GM12875 (cell line): ENCODE data around the gene KCNC3.

Source experiments
- H3K4me3 ChIP-seq: one replicate; pipeline ENCODE4 v1.5.1; 2011; ENCODE audit warnings: low read depth, low read length, control low read depth
- CTCF ChIP-seq: IDR thresholded peaks from 2 replicates; pipeline ENCODE4 v1.5.1; 2011; ENCODE audit warnings: low read depth, mild to moderate bottlenecking, control low read depth, inconsistent platforms, low read length, moderate library complexity, borderline replicate concordance; ENCODE audit not compliant: insufficient read depth

KCNC3 gene

GRCh38 chr19:50288954-50289353 is 40.2 kb downstream of the KCNC3 start:
- TF ChIP-seq CTCF = no peak

GRCh38 chr19:50287331-50287730 is 41.8 kb downstream of the KCNC3 start:
- TF ChIP-seq CTCF = no peak

More at GRCh38 chr19:50288954-50289353, 40.2 kb downstream of the KCNC3 start:
- H3K4me3 ChIP-seq = no peak overlapping the region

GRCh38 chr19:50286443-50286842 is 42.7 kb downstream of the KCNC3 start:
- TF ChIP-seq CTCF = no peak
- H3K4me3 ChIP-seq = no peak overlapping the region

More at GRCh38 chr19:50287331-50287730, 41.8 kb downstream of the KCNC3 start:
- no peak overlapping the region for H3K4me3 ChIP-seq

GRCh38 chr19:50285833-50286232 is 43.3 kb downstream of the KCNC3 start:
- TF ChIP-seq CTCF = no peak
- H3K4me3 ChIP-seq = no peak overlapping the region

GRCh38 chr19:50281491-50281890 is 47.7 kb downstream of the KCNC3 start:
- H3K4me3 ChIP-seq = no peak overlapping the region
- no peak for TF ChIP-seq CTCF

- H3K4me3 ChIP-seq = no peak overlapping the region
- TF ChIP-seq CTCF = no peak
Observed at GRCh38 chr19:50280983-50281382, 48.2 kb downstream of the KCNC3 start.

- no peak for TF ChIP-seq CTCF
- H3K4me3 ChIP-seq = no peak overlapping the region
Observed at GRCh38 chr19:50280074-50280473, 49.1 kb downstream of the KCNC3 start.
